Pancreas (tissue), 10 donors: Measurements from ENCODE around the gene CEBPB. TPM values are rescaled to one million over a fixed set of nuclear protein-coding genes. Genes with fewer than 3 reads are reported as not detected.
"Not testable (repeated sequence)": the region's sequence is repeated elsewhere in the genome, so short reads cannot be mapped to it uniquely, and the experiment has no call there.

Source experiments
- ATAC-seq, 4 donors: fragments of 200-7000 bp; cut with Tn5 transposase; one replicate each; pipeline versions ENCODE4 v1.8.0 to v1.9.1; 2020; ENCODE audit warnings: mild to moderate bottlenecking in 4 of 4, moderate library complexity in 4 of 4
- DNase-seq, 6 donors: peaks; one replicate each; pipeline ENCODE4 v3.0.0-alpha.2; 2020
- FAIRE-seq: peaks from 2 replicates; lab custom pipeline; 2012; peaks lifted over from hg19 to GRCh38; lab: Jason Lieb, UNC
- H3K27ac ChIP-seq, 4 donors: fragments of 200-600 bp; sonication (generic); 1 replicate in 3 of 4; 2 replicates in 1 of 4; pipeline versions ENCODE4 v1.5.0 to v1.8.0; 2020
- H3K27me3 ChIP-seq, 4 donors: fragments of 200-600 bp; one replicate each; pipeline ENCODE4 v1.8.0; 2021
- H3K36me3 ChIP-seq, 3 donors: fragments of 200-600 bp; sonication (generic) in 1 of 3; one replicate each; pipeline versions ENCODE4 v1.5.0 to v1.8.0; 2020 to 2021
- H3K4me1 ChIP-seq, 3 donors: fragments of 200-600 bp; one replicate each; pipeline ENCODE4 v1.8.0; 2021
- H3K4me3 ChIP-seq, 4 donors: fragments of 200-600 bp; sonication (generic) in 2 of 4; one replicate each; pipeline versions ENCODE4 v1.5.0 to v1.8.0; 2020 to 2021
- H3K9me3 ChIP-seq, 4 donors: fragments of 200-600 bp; one replicate each; pipeline ENCODE4 v1.8.0; 2021
- WGBS, 2 donors: extraction: QIAGEN DNeasy Blood & Tissue Kit; methylation state at CpG; one replicate each; pipeline ENCODE4 v1.1.7; 2013; 5-methylcytosine and 5-hydroxymethylcytosine counted together
- intact Hi-C, 3 donors: fragments of 100-400 bp; cut with DNase I; formaldehyde crosslinking; loops; one replicate each; pipeline versions ENCODE4 v1.11.1 to v1.14.2; 2022
- polyA plus RNA-seq, 2 donors: library from polyadenylated mRNA; stranded (reverse); fragments of 200-250 nt; gene quantifications; one replicate each; pipeline ENCODE4 v1.2.3, GENCODE V29; 2013
- total RNA-seq, 6 donors: library from RNA; stranded (reverse); fragmentation: NEBNext Ultra II Directional in 4 of 6; extraction: Animal tissue kit (Norgen Biotek cat#: 25700) in 4 of 6; gene quantifications; one replicate each; pipeline versions ENCODE4 v1.2.1 to v1.2.4, GENCODE V29; 2021 to 2023
- TF ChIP-seq, protein P1 (sequence below), 4 donors: fragments of 200-600 bp; sonication (generic) in 3 of 4; IDR thresholded peaks; one replicate each; pipeline versions ENCODE4 v1.5.0 to v1.8.0; 2021; ENCODE audit warnings: antibody characterized with exemption in 4 of 4
- donor health status: healthy with polysubstance abuse.
- donor health status: DM: no; HTN: no; CAD: no; lungs with moderate emphysema.
- donor health status: DM: no; HTN: no; CAD: no.
- donor health status: control.
- donor health status: control.
- donor health status: Bipolar disorder and iron deficiency.
- donor health status: DM: yes; HTN: yes; CAD: no.
- donor health status: DM: no; HTN: no; CAD: no.
- donor health status: DM: no; HTN: no; CAD: no.
- donor health status: DM: yes; HTN: yes; CAD: no.

CEBPB gene
- total and polyA plus RNA-seq, 8 donors = 10.9 to 83.4 (median 31.2) TPM

DNA sequence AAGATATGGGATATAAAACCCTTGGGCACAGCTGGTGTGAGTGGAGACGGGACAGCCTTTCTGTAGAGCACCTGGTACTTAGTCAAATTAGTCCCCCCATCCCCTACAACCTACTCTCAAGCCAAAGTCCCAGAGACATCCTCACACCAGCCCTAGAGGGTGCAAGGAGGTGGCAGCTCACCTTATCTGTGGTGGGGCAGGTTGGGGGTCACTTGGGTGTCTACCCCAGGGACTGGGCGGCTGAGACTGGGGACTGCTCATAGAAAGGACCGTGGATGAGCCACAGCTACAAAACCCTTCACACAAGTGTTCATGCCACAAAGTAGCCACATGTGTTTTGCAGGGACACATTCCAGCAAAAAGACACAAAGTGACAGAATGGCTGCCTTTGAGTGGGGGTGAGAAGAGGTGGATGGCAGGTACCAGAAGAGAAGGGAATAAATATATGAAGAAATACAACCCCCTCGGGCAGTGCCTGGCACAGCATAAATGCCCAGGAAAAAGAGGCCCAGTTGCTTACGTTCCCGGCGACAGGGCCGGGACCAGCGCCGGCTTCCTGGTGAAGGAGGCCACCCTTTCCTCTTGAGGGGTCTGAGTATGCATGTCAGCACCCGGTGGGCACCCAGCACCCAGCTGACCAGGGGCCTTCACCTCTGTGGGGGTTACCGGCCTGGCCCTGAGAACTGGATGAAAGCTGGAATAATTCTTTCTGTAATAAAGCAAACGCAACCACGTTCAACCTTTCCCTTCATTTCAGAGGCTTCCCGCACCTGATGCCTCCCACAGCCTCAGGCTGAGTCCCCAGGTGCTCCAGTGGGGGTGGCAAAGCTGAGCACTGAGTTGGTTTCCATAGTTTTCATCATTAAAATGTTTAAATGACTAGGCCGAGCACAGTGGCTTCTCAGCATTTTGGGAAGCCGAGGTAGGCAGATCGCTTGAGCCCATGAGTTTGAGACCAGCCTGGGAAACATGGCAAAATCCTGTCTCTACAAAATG is 14.4 kb upstream of the CEBPB start:
- FAIRE-seq (no peak), ATAC-seq (no peak), DNase-seq (no peak)
- Histone ChIP-seq H3K9me3 (no peaks in the 10 kb centered on the region), H3K4me3 (no peak overlapping the region), H3K36me3 (no peaks in the 10 kb centered on the region), H3K27me3 (no peaks in the 10 kb centered on the region), H3K27ac (no peak overlapping the region), H3K4me1 (peaks cover 0 to 6% (median 0%) of the 10 kb centered on the region in 3 donors)
- intact Hi-C loops = loop anchor here in 1 of 3 donors (5.0 to 10.0 kb wide), 2 partner anchors 59 to 191 kb away; partner anchors contain the start of gene SNAI1
- 89 to 93% methylated on average over 18 of the region's 18 CpGs for WGBS, 2 donors
- TF ChIP-seq, protein P1, sequence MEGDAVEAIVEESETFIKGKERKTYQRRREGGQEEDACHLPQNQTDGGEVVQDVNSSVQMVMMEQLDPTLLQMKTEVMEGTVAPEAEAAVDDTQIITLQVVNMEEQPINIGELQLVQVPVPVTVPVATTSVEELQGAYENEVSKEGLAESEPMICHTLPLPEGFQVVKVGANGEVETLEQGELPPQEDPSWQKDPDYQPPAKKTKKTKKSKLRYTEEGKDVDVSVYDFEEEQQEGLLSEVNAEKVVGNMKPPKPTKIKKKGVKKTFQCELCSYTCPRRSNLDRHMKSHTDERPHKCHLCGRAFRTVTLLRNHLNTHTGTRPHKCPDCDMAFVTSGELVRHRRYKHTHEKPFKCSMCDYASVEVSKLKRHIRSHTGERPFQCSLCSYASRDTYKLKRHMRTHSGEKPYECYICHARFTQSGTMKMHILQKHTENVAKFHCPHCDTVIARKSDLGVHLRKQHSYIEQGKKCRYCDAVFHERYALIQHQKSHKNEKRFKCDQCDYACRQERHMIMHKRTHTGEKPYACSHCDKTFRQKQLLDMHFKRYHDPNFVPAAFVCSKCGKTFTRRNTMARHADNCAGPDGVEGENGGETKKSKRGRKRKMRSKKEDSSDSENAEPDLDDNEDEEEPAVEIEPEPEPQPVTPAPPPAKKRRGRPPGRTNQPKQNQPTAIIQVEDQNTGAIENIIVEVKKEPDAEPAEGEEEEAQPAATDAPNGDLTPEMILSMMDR (IDR thresholded peaks at IDR 0.05) = no peak

DNA sequence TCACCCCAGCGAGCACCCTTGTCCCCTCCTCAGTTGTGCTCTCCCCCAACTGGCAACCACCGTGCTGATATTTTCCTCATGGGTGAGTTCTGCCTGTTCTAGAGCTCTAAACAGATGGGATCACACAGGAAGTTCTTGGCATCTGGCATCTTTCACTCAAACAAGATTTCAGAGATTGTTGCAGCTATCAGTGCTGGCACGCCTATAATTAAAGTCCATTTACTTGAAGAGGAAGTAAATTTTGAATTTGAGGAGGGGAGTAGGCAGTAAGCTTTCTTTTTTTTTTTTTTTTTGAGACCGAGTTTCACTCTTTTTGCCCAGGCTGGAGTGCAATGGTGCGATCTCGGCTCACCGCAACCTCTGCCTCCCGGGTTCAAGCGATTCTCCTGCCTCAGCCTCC is 12.0 kb upstream of the CEBPB start:
- not testable (repeated sequence) for ATAC-seq, H3K9me3 ChIP-seq, H3K27ac ChIP-seq, H3K4me3 ChIP-seq, H3K36me3 ChIP-seq, DNase-seq, FAIRE-seq, H3K27me3 ChIP-seq, H3K4me1 ChIP-seq
- 84 to 94% methylated on average over 5 to 9 of the region's 9 CpGs for WGBS, 2 donors
- intact Hi-C loops = loop anchor here in 1 of 3 donors (5.0 to 10.0 kb wide), 2 partner anchors 61 to 194 kb away; partner anchors contain the start of gene SNAI1

DNA sequence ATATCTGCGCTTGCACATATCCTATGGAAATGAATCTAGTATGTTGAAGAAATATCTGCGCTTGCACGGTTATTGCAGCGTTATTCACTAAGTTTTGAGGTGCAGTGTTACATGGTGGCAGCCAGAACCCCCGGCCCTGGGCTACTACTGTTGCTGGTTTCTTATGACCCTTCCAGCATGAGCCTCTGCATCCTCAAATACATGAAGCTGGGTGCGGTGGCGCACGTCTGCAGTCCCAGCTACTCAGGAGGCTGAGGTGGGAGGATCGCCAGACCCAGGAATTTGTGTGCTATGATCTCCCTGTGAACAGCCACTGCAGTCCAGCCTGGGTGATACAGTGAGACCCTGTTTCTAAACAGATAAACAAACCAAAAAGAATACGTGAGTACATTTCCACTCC is 9.3 kb upstream of the CEBPB start:
- H3K27ac ChIP-seq = no peak overlapping the region
- no peaks in the 10 kb centered on the region for H3K36me3 ChIP-seq
- 90 to 94% methylated on average over 10 of the region's 10 CpGs for WGBS, 2 donors
- intact Hi-C loops = loop anchor here in 1 of 3 donors (5.0 to 10.0 kb wide), 2 partner anchors 213 to 401 kb away; no protein-coding TSS in a partner anchor
- DNase-seq (no peak), FAIRE-seq (no peak), ATAC-seq (no peak)
- no peaks in the 10 kb centered on the region for H3K4me1 ChIP-seq
- TF ChIP-seq, protein P1 (IDR thresholded peaks at IDR 0.05) = no peak
- no peak overlapping the region for H3K4me3 ChIP-seq
- H3K9me3 ChIP-seq = no peaks in the 10 kb centered on the region
- no peaks in the 10 kb centered on the region for H3K27me3 ChIP-seq

DNA sequence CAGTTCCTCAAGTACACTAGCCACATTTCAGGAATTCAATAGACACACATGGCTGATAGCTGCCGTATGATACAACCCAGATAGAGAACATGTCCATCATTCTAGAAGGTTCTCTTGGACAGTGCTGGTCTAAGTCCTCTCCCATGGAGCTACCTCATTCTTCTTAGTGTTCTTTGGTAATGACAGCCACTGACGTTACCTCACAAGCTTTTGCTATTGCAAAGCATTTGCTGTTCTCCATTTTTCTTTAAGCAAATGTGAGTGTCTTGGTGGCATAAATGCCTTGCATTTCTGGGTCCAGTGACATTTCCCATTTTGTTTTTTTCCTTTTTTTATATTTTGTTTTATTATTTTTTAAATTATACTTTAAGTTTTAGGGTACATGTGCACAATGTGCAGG is 8.3 kb upstream of the CEBPB start:
- H3K27ac ChIP-seq = no peak overlapping the region
- H3K9me3 ChIP-seq = no peaks in the 10 kb centered on the region
- intact Hi-C loops = loop anchor here in 1 of 3 donors (5.0 to 10.0 kb wide), 2 partner anchors 212 to 400 kb away; no protein-coding TSS in a partner anchor
- no peak overlapping the region for H3K4me3 ChIP-seq
- no peak for FAIRE-seq
- DNase-seq = no peak
- 67 to 72% methylated on average over 2 of the region's 2 CpGs for WGBS, 2 donors
- no peaks in the 10 kb centered on the region for H3K36me3 ChIP-seq
- no peaks in the 10 kb centered on the region for H3K4me1 ChIP-seq
- ATAC-seq = no peak
- TF ChIP-seq, protein P1 (IDR thresholded peaks at IDR 0.05) = no peak
- no peaks in the 10 kb centered on the region for H3K27me3 ChIP-seq

DNA sequence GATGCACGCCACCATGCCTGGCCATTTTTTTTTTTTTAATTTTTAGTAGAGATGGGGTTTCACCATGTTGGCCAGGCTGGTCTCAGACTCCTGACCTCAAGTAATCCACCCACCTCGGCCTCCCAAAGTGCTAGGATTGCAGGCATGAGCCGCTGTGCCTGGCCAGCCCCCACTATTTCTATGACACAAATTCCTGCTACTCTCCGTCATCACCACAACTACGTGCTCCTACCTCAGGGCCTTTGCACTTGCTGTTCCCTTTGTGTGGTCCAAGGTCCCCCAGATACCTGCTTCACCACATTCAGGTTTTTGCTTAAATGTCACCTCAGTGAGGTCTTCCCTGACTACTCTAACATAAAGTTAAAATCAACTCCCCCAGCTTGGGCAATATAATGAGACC is 5.2 kb upstream of the CEBPB start:
- Histone ChIP-seq H3K27me3 (no peaks in the 10 kb centered on the region), H3K4me3 (no peak overlapping the region), H3K36me3 (no peaks in the 10 kb centered on the region), H3K4me1 (no peaks in the 10 kb centered on the region), H3K27ac (no peak overlapping the region), H3K9me3 (no peaks in the 10 kb centered on the region)
- TF ChIP-seq, protein P1 (IDR thresholded peaks at IDR 0.05) = no peak
- FAIRE-seq (no peak), DNase-seq (no peak), ATAC-seq (no peak)
- WGBS, 2 donors = 81 to 90% methylated on average over 5 of the region's 5 CpGs
- intact Hi-C loops = loop anchor here in 2 of 3 donors (5.0 to 10.0 kb wide), 3 partner anchors 209 to 402 kb away; no protein-coding TSS in a partner anchor
